ENCODE results near the gene KRT8.

The KRT8 gene

GRCh38 chr12:52949413-52950331 lies 44.8 kb upstream of the KRT8 start:
- H3K4me3 ChIP-seq (ENCODE audit: low read depth, low read length) = no peak overlapping the region
- TF ChIP-seq CTCF (IDR thresholded peaks at IDR 0.05; ENCODE audit: low read depth, low read length, missing control alignments) = no peak
- DNase-seq (ENCODE audit: low read depth) = no peak

- H3K4me3 ChIP-seq (ENCODE audit: low read depth, low read length) = no peak overlapping the region
- TF ChIP-seq CTCF (IDR thresholded peaks at IDR 0.05; ENCODE audit: low read depth, low read length, missing control alignments) = no peak
- no peak for DNase-seq (ENCODE audit: low read depth)
Measured at GRCh38 chr12:52947738-52948423, 43.0 kb upstream of the KRT8 start.

- DNase-seq (ENCODE audit: low read depth) = no peak
- no peak for TF ChIP-seq CTCF (IDR thresholded peaks at IDR 0.05; ENCODE audit: low read depth, low read length, missing control alignments)
- no peak overlapping the region for H3K4me3 ChIP-seq (ENCODE audit: low read depth, low read length)
Measured at GRCh38 chr12:52946797-52947547, 42.1 kb upstream of the KRT8 start.

- TF ChIP-seq CTCF (IDR thresholded peaks at IDR 0.05; ENCODE audit: low read depth, low read length, missing control alignments) = no peak
- no peak overlapping the region for H3K4me3 ChIP-seq (ENCODE audit: low read depth, low read length)
- no peak for DNase-seq (ENCODE audit: low read depth)
Measured at GRCh38 chr12:52946334-52946733, 41.5 kb upstream of the KRT8 start.

GRCh38 chr12:52945389-52946232 lies 40.7 kb upstream of the KRT8 start:
- H3K4me3 ChIP-seq (ENCODE audit: low read depth, low read length) = no peak overlapping the region
- DNase-seq (ENCODE audit: low read depth) = no peak

More at GRCh38 chr12:52945389-52946232, 40.7 kb upstream of the KRT8 start:
- no peak for TF ChIP-seq CTCF (IDR thresholded peaks at IDR 0.05; ENCODE audit: low read depth, low read length, missing control alignments)

Measured in GM12864 (cell line).